ENCODE measurements around the gene PTAFR. TPM values are rescaled to one million over a fixed set of nuclear protein-coding genes. Genes with fewer than 3 reads are reported as not detected.

Gene PTAFR
- total and polyA plus RNA-seq, 2 donors (not counting 1 experiment from before 2014, with no cell fraction given): 5.9 to 6.2 TPM

DNA sequence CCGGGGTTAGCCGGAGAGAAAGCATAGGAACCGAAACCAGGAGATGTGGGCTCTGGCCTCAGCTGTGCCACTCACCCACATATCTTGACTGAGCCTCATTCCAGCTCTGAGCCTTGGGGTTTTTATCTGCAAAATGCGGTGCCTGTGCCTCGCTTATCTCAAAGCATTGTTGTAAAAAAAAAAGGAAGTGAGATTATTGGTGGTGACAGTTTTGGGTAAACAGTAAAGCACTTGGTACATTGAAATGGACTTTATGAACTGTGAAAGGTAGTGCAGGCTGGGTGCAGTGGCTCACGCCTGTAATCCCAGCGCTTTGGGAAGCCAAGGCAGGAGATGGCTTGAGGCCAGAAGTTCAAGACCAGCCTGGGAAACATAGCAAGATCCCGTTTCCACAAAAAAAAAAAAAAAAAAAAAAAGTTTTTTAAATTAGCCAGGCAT is 3.8 kb downstream of the PTAFR start:
- no peak overlapping the region for H2AFZ ChIP-seq (ENCODE audit: insufficient read depth, low read depth, low read length, poor library complexity, severe bottlenecking)
- intact Hi-C loops (cut with micrococcal nuclease): loop anchor here (1.0 to 10.0 kb wide), 3 partner anchors 46 to 1888 kb away; partner anchors contain the start of gene SH3BGRL3
- peaks cover 0 to 3% (median 0%) of the 10 kb centered on the region in 3 donors for H3K9me3 ChIP-seq (ENCODE audit: control extremely low read depth in 1 of 3, control insufficient read depth in 2 of 3, insufficient read depth in 1 of 3, low read length in 2 of 3)
- no peaks in the 10 kb centered on the region for H3K27me3 Mint-ChIP-seq
- H3K36me3 ChIP-seq (replicated peaks in 1 of 2; ENCODE audit: control extremely low read depth in 1 of 2, control insufficient read depth in 1 of 2, extremely low read depth in 1 of 2, insufficient read depth in 2 of 2, low read length in 1 of 2): no peaks in the 10 kb centered on the region
- no peaks in the 10 kb centered on the region for H3K9me3 Mint-ChIP-seq (ENCODE audit: insufficient read depth)
- peak overlapping the region; percentile 60 for H3K4me3 Mint-ChIP-seq
- peak overlapping the region; percentile 89 for H3K4me2 ChIP-seq (replicated peaks; ENCODE audit: low read depth, low read length, poor library complexity, severe bottlenecking)
- TF ChIP-seq CTCF (IDR thresholded peaks at IDR 0.05) (no peak), EZH2 (IDR thresholded peaks at IDR 0.05; ENCODE audit: borderline replicate concordance, insufficient read depth, low read depth, low read length, poor library complexity, severe bottlenecking) (no peak)
- peak overlapping the region in 2 of 5 experiments; percentile 25 to 38 for H3K4me3 ChIP-seq (ENCODE audit: control extremely low read depth in 1 of 5, extremely low read depth in 1 of 5, insufficient read depth in 1 of 5, low read depth in 2 of 5, low read length in 4 of 5)
- no peaks in the 10 kb centered on the region for H4K20me1 ChIP-seq (ENCODE audit: control insufficient read depth, insufficient read depth, low read length, poor library complexity, severe bottlenecking)
- peaks cover 32% of the 10 kb centered on the region for H3K79me2 ChIP-seq (ENCODE audit: control insufficient read depth, insufficient read depth, low read length)
- H3K9ac ChIP-seq (ENCODE audit: low read length): peak overlapping the region; percentile 9
- WGBS (ENCODE audit: insufficient coverage): 0% methylated on average over 5 of the region's 8 CpGs
- peaks cover 80% of the 10 kb centered on the region for H3K4me1 Mint-ChIP-seq
- POLR2A ChIA-PET: interaction anchor here (0.6 to 2.3 kb wide), 8 partner anchors 12 to 564 kb away, joined by 3 to 7 read pairs (median 4); partner anchors contain the start of gene YTHDF2
- CTCF ChIA-PET: interaction anchor here (0.6 to 4.9 kb wide), 11 partner anchors 10 to 157 kb away, joined by 3 to 30 read pairs (median 4); partner anchors contain the start of gene EYA3
- peaks cover 85 to 94% of the 10 kb centered on the region in 2 donors for H3K4me1 ChIP-seq (ENCODE audit: control insufficient read depth in 2 of 2, insufficient read depth in 2 of 2, low read length in 2 of 2)
- peak overlapping the region; percentile 88 for H3K27ac Mint-ChIP-seq
- DNase-seq (peak; percentile 92), ATAC-seq (ENCODE audit: low read depth) (peak; percentile 74)
- H3K27me3 ChIP-seq (replicated peaks in 1 of 4; ENCODE audit: control extremely low read depth in 1 of 4, control insufficient read depth in 3 of 4, insufficient read depth in 4 of 4, low read length in 3 of 4): no peaks in the 10 kb centered on the region
- peak overlapping the region; percentile 59 to 66 for H3K27ac ChIP-seq (ENCODE audit: low read length in 2 of 2)

GRCh38 chr1:28171246-28171645 is 5.2 kb downstream of the PTAFR start:
- DNase-seq (peak; percentile 46), ATAC-seq (ENCODE audit: low read depth) (no peak)
- H3K4me1 Mint-ChIP-seq: peaks cover 67% of the 10 kb centered on the region
- no peaks in the 10 kb centered on the region for H3K9me3 Mint-ChIP-seq (ENCODE audit: insufficient read depth)
- Histone ChIP-seq H4K20me1 (ENCODE audit: control insufficient read depth, insufficient read depth, low read length, poor library complexity, severe bottlenecking) (no peaks in the 10 kb centered on the region), H3K27me3 (replicated peaks in 1 of 4; ENCODE audit: control extremely low read depth in 1 of 4, control insufficient read depth in 3 of 4, insufficient read depth in 4 of 4, low read length in 3 of 4) (no peaks in the 10 kb centered on the region), H2AFZ (ENCODE audit: insufficient read depth, low read depth, low read length, poor library complexity, severe bottlenecking) (no peak overlapping the region), H3K79me2 (ENCODE audit: control insufficient read depth, insufficient read depth, low read length) (peaks cover 35% of the 10 kb centered on the region), H3K4me1 (ENCODE audit: control insufficient read depth in 2 of 2, insufficient read depth in 2 of 2, low read length in 2 of 2) (peaks cover 70 to 79% of the 10 kb centered on the region in 2 donors), H3K27ac (ENCODE audit: low read length in 2 of 2) (peak overlapping the region; percentile 18 to 21), H3K9me3 (ENCODE audit: control extremely low read depth in 1 of 3, control insufficient read depth in 2 of 3, insufficient read depth in 1 of 3, low read length in 2 of 3) (peaks cover 0 to 3% (median 0%) of the 10 kb centered on the region in 3 donors), H3K36me3 (replicated peaks in 1 of 2; ENCODE audit: control extremely low read depth in 1 of 2, control insufficient read depth in 1 of 2, extremely low read depth in 1 of 2, insufficient read depth in 2 of 2, low read length in 1 of 2) (no peaks in the 10 kb centered on the region), H3K9ac (ENCODE audit: low read length) (no peak overlapping the region), H3K4me2 (replicated peaks; ENCODE audit: low read depth, low read length, poor library complexity, severe bottlenecking) (peak overlapping the region; percentile 89), H3K4me3 (ENCODE audit: control extremely low read depth in 1 of 5, extremely low read depth in 1 of 5, insufficient read depth in 1 of 5, low read depth in 2 of 5, low read length in 4 of 5) (peak overlapping the region in 1 of 5 experiments; percentile 27)
- intact Hi-C loops (cut with micrococcal nuclease): loop anchor here (10.0 kb wide), 1 partner anchor 1886 kb away; the partner anchor contains the start of gene SH3BGRL3
- peak overlapping the region; percentile 69 for H3K4me3 Mint-ChIP-seq
- no peaks in the 10 kb centered on the region for H3K27me3 Mint-ChIP-seq
- WGBS (ENCODE audit: insufficient coverage): 80% methylated on average over 3 of the region's 7 CpGs
- CTCF ChIA-PET: interaction anchor here (1.4 to 4.9 kb wide), 3 partner anchors 12 to 80 kb away, joined by 5 to 30 read pairs (median 24); no protein-coding TSS in a partner anchor
- POLR2A ChIA-PET: interaction anchor here (0.9 to 1.5 kb wide), 2 partner anchors 28 to 36 kb away, joined by 4 to 6 read pairs; no protein-coding TSS in a partner anchor
- TF ChIP-seq CTCF (IDR thresholded peaks at IDR 0.05): no peak
- no peak for TF ChIP-seq EZH2 (IDR thresholded peaks at IDR 0.05; ENCODE audit: borderline replicate concordance, insufficient read depth, low read depth, low read length, poor library complexity, severe bottlenecking)
- peak overlapping the region; percentile 89 for H3K27ac Mint-ChIP-seq

Measured in B cell (primary cell).